ENCODE measurements around the gene PIGL. TPM values are rescaled to one million over a fixed set of nuclear protein-coding genes. Genes with fewer than 3 reads are reported as not detected.

Gene PIGL
- total RNA-seq (ENCODE audit: unreplicated experiment): 23.1 TPM
- long read RNA-seq: 0 reads

GRCh38 chr17:16217002-16217635, at the start of gene PIGL:
TSS of gene PIGL (plus strand) at chr17:16217210. CDS start at chr17:16217227, 17 bp downstream.
- H3K9me3 Mint-ChIP-seq (ENCODE audit: unreplicated experiment): no peaks in the 10 kb centered on the region
- peak within 1 kb of the TSS; percentile 97 for H3K4me3 Mint-ChIP-seq (ENCODE audit: unreplicated experiment)
- DNase-seq (ENCODE audit: low spot score): peak; percentile 82
- peaks cover 3% of the 10 kb centered on the region for H3K27me3 Mint-ChIP-seq (ENCODE audit: unreplicated experiment)
- no peak for TF ChIP-seq CTCF (IDR thresholded peaks at IDR 0.05; ENCODE audit: unreplicated experiment)
- peak within 1 kb of the TSS; percentile 98 for H3K27ac Mint-ChIP-seq (ENCODE audit: unreplicated experiment)
- peaks cover 26% of the 10 kb centered on the region for H3K4me1 Mint-ChIP-seq (ENCODE audit: unreplicated experiment)
- no peaks in the 10 kb centered on the region for H3K36me3 Mint-ChIP-seq (ENCODE audit: low read depth, unreplicated experiment)

- Mint-ChIP-seq H3K4me3 (ENCODE audit: unreplicated experiment) (no peak overlapping the region), H3K4me1 (ENCODE audit: unreplicated experiment) (no peaks in the 10 kb centered on the region), H3K36me3 (ENCODE audit: low read depth, unreplicated experiment) (no peaks in the 10 kb centered on the region), H3K9me3 (ENCODE audit: unreplicated experiment) (no peaks in the 10 kb centered on the region), H3K27me3 (ENCODE audit: unreplicated experiment) (no peaks in the 10 kb centered on the region), H3K27ac (ENCODE audit: unreplicated experiment) (no peak overlapping the region)
- DNase-seq (ENCODE audit: low spot score): no peak
- TF ChIP-seq CTCF (IDR thresholded peaks at IDR 0.05; ENCODE audit: unreplicated experiment): no peak
These were observed 45.4 kb upstream of the PIGL start for GRCh38 chr17:16171613-16172012.

GRCh38 chr17:16178836-16179235, 38.2 kb upstream of the PIGL start:
- no peak overlapping the region for H3K27ac Mint-ChIP-seq (ENCODE audit: unreplicated experiment)
- H3K4me3 Mint-ChIP-seq (ENCODE audit: unreplicated experiment): no peak overlapping the region
- DNase-seq (ENCODE audit: low spot score): no peak
- H3K36me3 Mint-ChIP-seq (ENCODE audit: low read depth, unreplicated experiment): peaks cover 10% of the 10 kb centered on the region
- no peaks in the 10 kb centered on the region for H3K4me1 Mint-ChIP-seq (ENCODE audit: unreplicated experiment)
- H3K27me3 Mint-ChIP-seq (ENCODE audit: unreplicated experiment): no peaks in the 10 kb centered on the region
- H3K9me3 Mint-ChIP-seq (ENCODE audit: unreplicated experiment): no peaks in the 10 kb centered on the region
- TF ChIP-seq CTCF (IDR thresholded peaks at IDR 0.05; ENCODE audit: unreplicated experiment): no peak

- no peaks in the 10 kb centered on the region for H3K9me3 Mint-ChIP-seq (ENCODE audit: unreplicated experiment)
- no peak for DNase-seq (ENCODE audit: low spot score)
- H3K36me3 Mint-ChIP-seq (ENCODE audit: low read depth, unreplicated experiment): peaks cover 18% of the 10 kb centered on the region
These were observed 35.4 kb upstream of the PIGL start for GRCh38 chr17:16181581-16181980.

More at GRCh38 chr17:16181581-16181980, 35.4 kb upstream of the PIGL start:
- Mint-ChIP-seq H3K27ac (ENCODE audit: unreplicated experiment) (no peak overlapping the region), H3K4me1 (ENCODE audit: unreplicated experiment) (no peaks in the 10 kb centered on the region), H3K4me3 (ENCODE audit: unreplicated experiment) (no peak overlapping the region), H3K27me3 (ENCODE audit: unreplicated experiment) (peaks cover 2% of the 10 kb centered on the region)
- TF ChIP-seq CTCF (IDR thresholded peaks at IDR 0.05; ENCODE audit: unreplicated experiment): no peak
